Osteoblast (primary cell): ENCODE measurements around the gene RNF145. TPM values are rescaled to one million over a fixed set of nuclear protein-coding genes. Genes with fewer than 3 reads are reported as not detected.
A peak's percentile ranks its signal among the peaks of the same experiment; 100 is the strongest.

Source experiments
- DNase-seq: peaks from one replicate; pipeline ENCODE4 v3.0.0; 2011; ENCODE audit warnings: low spot score, mixed read lengths; ENCODE audit not compliant: insufficient read length; ENCODE audit errors: missing footprints
- H2AFZ ChIP-seq: 2 replicates; pipeline ENCODE4 v1.6.0; 2011; ENCODE audit warnings: mild to moderate bottlenecking, low read length
- H3K27ac ChIP-seq: 2 replicates; pipeline ENCODE4 v1.5.1; 2011; ENCODE audit warnings: mild to moderate bottlenecking, low read depth, low read length, moderate library complexity
- H3K27me3 ChIP-seq: 2 replicates; pipeline ENCODE4 v1.6.0; 2012; ENCODE audit warnings: mild to moderate bottlenecking, control low read depth, inconsistent platforms, low read length, moderate library complexity; ENCODE audit not compliant: insufficient read depth
- H3K36me3 ChIP-seq: 2 replicates; pipeline ENCODE4 v1.5.1; 2011; ENCODE audit warnings: mild to moderate bottlenecking, low read length, control low read depth, moderate library complexity; ENCODE audit not compliant: insufficient read depth
- H3K4me1 ChIP-seq: 2 replicates; pipeline ENCODE4 v1.5.1; 2011; ENCODE audit warnings: mild to moderate bottlenecking, low read length, control low read depth, moderate library complexity; ENCODE audit not compliant: insufficient read depth
- H3K4me2 ChIP-seq: 2 replicates; pipeline ENCODE4 v1.6.0; 2011; ENCODE audit warnings: mild to moderate bottlenecking, low read length; ENCODE audit not compliant: insufficient read depth
- H3K4me3 ChIP-seq: fragments of 200-600 bp; sonication (generic); 3 replicates; pipeline ENCODE4 v1.5.1; 2012; ENCODE audit warnings: mild to moderate bottlenecking, low read length, inconsistent platforms; ENCODE audit not compliant: insufficient read depth
- H3K79me2 ChIP-seq: 2 replicates; pipeline ENCODE4 v1.6.0; 2012; ENCODE audit warnings: mild to moderate bottlenecking, low read length, control low read depth, inconsistent platforms; ENCODE audit not compliant: insufficient read depth
- H3K9me3 ChIP-seq: 2 replicates; pipeline ENCODE4 v1.5.1; 2011; ENCODE audit warnings: low read depth, low read length, control low read depth
- H4K20me1 ChIP-seq: 2 replicates; pipeline ENCODE4 v1.6.0; 2012; ENCODE audit warnings: mild to moderate bottlenecking, low read length, control low read depth; ENCODE audit not compliant: insufficient read depth
- CTCF ChIP-seq: IDR thresholded peaks from 2 replicates; pipeline ENCODE4 v1.5.1; 2011; ENCODE audit warnings: mild to moderate bottlenecking, low read depth, low read length, moderate library complexity; ENCODE audit errors: extremely low read depth
- total RNA-seq: library from RNA; depleted of rRNA; stranded (reverse); fragments of >200 nt; gene quantifications from 2 replicates; pipeline ENCODE4 v1.2.3, GENCODE V29; 2012

RNF145 gene
- total RNA-seq, 1 donor = 38.4 TPM

GRCh38 chr5:159139802-159140201 is 69.6 kb downstream of the RNF145 start:
- Histone ChIP-seq H3K36me3 (no peaks in the 10 kb centered on the region), H3K79me2 (no peaks in the 10 kb centered on the region), H3K27me3 (peaks cover 3% of the 10 kb centered on the region), H4K20me1 (no peaks in the 10 kb centered on the region), H3K4me2 (no peak overlapping the region), H3K4me3 (no peak overlapping the region), H3K27ac (no peak overlapping the region), H3K9me3 (no peaks in the 10 kb centered on the region), H3K4me1 (peaks cover 8% of the 10 kb centered on the region), H2AFZ (no peak overlapping the region)
- no peak for DNase-seq
- no peak for TF ChIP-seq CTCF

- H2AFZ ChIP-seq = no peak overlapping the region
- no peaks in the 10 kb centered on the region for H3K27me3 ChIP-seq
- peak overlapping the region; percentile 55 for H3K4me2 ChIP-seq
- no peaks in the 10 kb centered on the region for H3K9me3 ChIP-seq
- no peak overlapping the region for H3K4me3 ChIP-seq
- no peak overlapping the region for H3K27ac ChIP-seq
- H3K4me1 ChIP-seq = peaks cover 19% of the 10 kb centered on the region
- DNase-seq = peak; percentile 81
- H3K79me2 ChIP-seq = no peaks in the 10 kb centered on the region
- TF ChIP-seq CTCF = no peak
- H3K36me3 ChIP-seq = no peaks in the 10 kb centered on the region
- no peaks in the 10 kb centered on the region for H4K20me1 ChIP-seq
These were observed 73.3 kb downstream of the RNF145 start for GRCh38 chr5:159135896-159136531.

GRCh38 chr5:159133041-159133741 is 76.2 kb downstream of the RNF145 start:
- TF ChIP-seq CTCF = peak; percentile 69
- peak overlapping the region; percentile 58 for H3K4me3 ChIP-seq
- no peaks in the 10 kb centered on the region for H3K79me2 ChIP-seq
- peak overlapping the region; percentile 81 for H3K4me2 ChIP-seq
- no peaks in the 10 kb centered on the region for H4K20me1 ChIP-seq
- no peaks in the 10 kb centered on the region for H3K27me3 ChIP-seq
- H3K27ac ChIP-seq = peak overlapping the region; percentile 78
- DNase-seq = peak; percentile 64
- H3K9me3 ChIP-seq = no peaks in the 10 kb centered on the region
- peaks cover 19% of the 10 kb centered on the region for H3K4me1 ChIP-seq
- peak overlapping the region; percentile 83 for H2AFZ ChIP-seq
- H3K36me3 ChIP-seq = no peaks in the 10 kb centered on the region

- Histone ChIP-seq H3K36me3 (no peaks in the 10 kb centered on the region), H3K4me3 (peak overlapping the region; percentile 58), H3K4me2 (peak overlapping the region; percentile 81), H3K27ac (peak overlapping the region; percentile 78), H2AFZ (peak overlapping the region; percentile 83), H4K20me1 (no peaks in the 10 kb centered on the region), H3K27me3 (no peaks in the 10 kb centered on the region), H3K4me1 (peaks cover 19% of the 10 kb centered on the region), H3K79me2 (no peaks in the 10 kb centered on the region), H3K9me3 (no peaks in the 10 kb centered on the region)
- no peak for TF ChIP-seq CTCF
- no peak for DNase-seq
These were observed 76.8 kb downstream of the RNF145 start for GRCh38 chr5:159132429-159133040.
